Hindlimb muscle (tissue), 1 donor: ENCODE data around the gene DCAF6. TPM values are rescaled to one million over a fixed set of nuclear protein-coding genes. Genes with fewer than 3 reads are reported as not detected.
A peak's percentile ranks its signal among the peaks of the same experiment; 100 is the strongest.

Source experiments
- DNase-seq: peaks from one replicate; pipeline ENCODE4 v3.0.0-alpha.2; 2013
- polyA plus RNA-seq: library from polyadenylated mRNA; unstranded; fragments of 120-200 nt; gene quantifications from one replicate; pipeline ENCODE4 v1.2.1, GENCODE V29; 2013; ENCODE audit not compliant: insufficient read length

DCAF6 gene
- polyA plus RNA-seq, 1 donor, result 134 TPM

GRCh38 chr1:168110896-168111545 is 174.5 kb downstream of the DCAF6 start:
- no peak for DNase-seq

- DNase-seq, result no peak
Measured at GRCh38 chr1:168112673-168113305, 176.3 kb downstream of the DCAF6 start.

- no peak for DNase-seq
Measured at GRCh38 chr1:168114845-168115244, 178.4 kb downstream of the DCAF6 start.

- no peak for DNase-seq
Measured at GRCh38 chr1:168116327-168116799, 179.9 kb downstream of the DCAF6 start.

GRCh38 chr1:168119750-168120149 is 183.3 kb downstream of the DCAF6 start:
- DNase-seq, result no peak

GRCh38 chr1:168121401-168122011 is 185.0 kb downstream of the DCAF6 start:
- peak; percentile 58 for DNase-seq

GRCh38 chr1:168125051-168125450 is 188.6 kb downstream of the DCAF6 start:
- DNase-seq, result no peak

Other genes with a start within 250 kb of the DCAF6 start
- gene MPZL1, start 214.7 kb upstream of the DCAF6 start, polyA plus RNA-seq, result 62.4 TPM
- 0.17 TPM for gene ADCY10, start 22.5 kb upstream of the DCAF6 start, polyA plus RNA-seq
- 61.0 TPM for gene MPC2, start 389 bp downstream of the DCAF6 start, polyA plus RNA-seq
- 12.5 TPM for gene GPR161, start 200.2 kb downstream of the DCAF6 start, polyA plus RNA-seq
- gene TIPRL, start 242.3 kb downstream of the DCAF6 start, polyA plus RNA-seq, result 29.3 TPM